MM.1S (cell line): ENCODE results near the gene CFAP298.
"Not testable (repeated sequence)": the region's sequence is repeated elsewhere in the genome, so short reads cannot be mapped to it uniquely, and the experiment has no call there.

Experiments
- DNase-seq: peaks from one replicate; pipeline ENCODE4 v3.0.0-alpha.2; 2015
- H2AFZ ChIP-seq: fragments of 300-600 bp; sonication (generic); 2 replicates; pipeline ENCODE4 v1.6.0; 2016; ENCODE audit warnings: antibody characterized with exemption, low read length
- H3F3A ChIP-seq: fragments of 300-600 bp; sonication (generic); 2 replicates; pipeline ENCODE4 v1.6.1; 2016; ENCODE audit warnings: mild to moderate bottlenecking, antibody characterized with exemption, low read length, moderate library complexity, mixed read lengths; ENCODE audit not compliant: insufficient read depth
- H3K27ac ChIP-seq: fragments of 300-600 bp; sonication (generic); 2 replicates; pipeline ENCODE4 v1.5.1; 2016; ENCODE audit warnings: mild to moderate bottlenecking, low read length
- H3K27me3 ChIP-seq: fragments of 300-600 bp; sonication (generic); replicated peaks from 2 replicates; pipeline ENCODE4 v1.6.0; 2016; ENCODE audit warnings: low read length; ENCODE audit not compliant: insufficient read depth
- H3K36me3 ChIP-seq: fragments of 300-600 bp; sonication (generic); replicated peaks from 2 replicates; pipeline ENCODE4 v1.6.1; 2016; ENCODE audit warnings: mild to moderate bottlenecking, low read length, mixed read lengths; ENCODE audit not compliant: insufficient read depth
- H3K4me1 ChIP-seq: fragments of 300-600 bp; sonication (generic); 2 replicates; pipeline ENCODE4 v1.6.1; 2016; ENCODE audit warnings: low read length, mixed read lengths
- H3K4me2 ChIP-seq: fragments of 300-600 bp; sonication (generic); 2 replicates; pipeline ENCODE4 v1.6.0; 2016; ENCODE audit warnings: low read depth, low read length
- H3K4me3 ChIP-seq: fragments of 300-600 bp; sonication (generic); 2 replicates; pipeline ENCODE4 v1.5.1; 2016; ENCODE audit warnings: low read length, mixed read lengths
- H3K79me2 ChIP-seq: fragments of 300-600 bp; sonication (generic); 2 replicates; pipeline ENCODE4 v1.6.1; 2016; ENCODE audit warnings: mixed run types, low read length, mixed read lengths
- H3K9ac ChIP-seq: fragments of 300-600 bp; sonication (generic); 2 replicates; pipeline ENCODE4 v1.6.1; 2016; ENCODE audit warnings: low read length, mixed read lengths
- H3K9me2 ChIP-seq: fragments of 300-600 bp; sonication (generic); replicated peaks from 2 replicates; pipeline ENCODE4 v1.6.1; 2016; ENCODE audit warnings: mild to moderate bottlenecking, low read length, mixed read lengths; ENCODE audit not compliant: insufficient read depth
- H3K9me3 ChIP-seq: fragments of 300-600 bp; sonication (generic); replicated peaks from 2 replicates; pipeline ENCODE4 v1.6.1; 2016; ENCODE audit warnings: mild to moderate bottlenecking, low read length, mixed read lengths; ENCODE audit not compliant: insufficient read depth
- H4K20me1 ChIP-seq: fragments of 300-600 bp; sonication (generic); 2 replicates; pipeline ENCODE4 v1.6.1; 2016; ENCODE audit warnings: mild to moderate bottlenecking, low read length, moderate library complexity, mixed read lengths; ENCODE audit not compliant: insufficient read depth
- EZH2 ChIP-seq: fragments of 300-600 bp; sonication (generic); optimal IDR thresholded peaks from 2 replicates; pipeline ENCODE3; 2017; ENCODE audit warnings: low read depth, mild to moderate bottlenecking, antibody characterized with exemption, low read length, mixed read lengths
- EZH2phosphoT487 ChIP-seq: fragments of 300-600 bp; sonication (generic); IDR thresholded peaks from 2 replicates; pipeline ENCODE4 v1.6.1; 2018; ENCODE audit warnings: antibody characterized with exemption, low read length
- TF ChIP-seq, protein P1 (sequence below): fragments of 300-600 bp; sonication (generic); IDR thresholded peaks from 2 replicates; pipeline ENCODE4 v1.5.1; 2016; ENCODE audit warnings: antibody characterized with exemption, low read length, mixed read lengths

CFAP298 gene

DNA sequence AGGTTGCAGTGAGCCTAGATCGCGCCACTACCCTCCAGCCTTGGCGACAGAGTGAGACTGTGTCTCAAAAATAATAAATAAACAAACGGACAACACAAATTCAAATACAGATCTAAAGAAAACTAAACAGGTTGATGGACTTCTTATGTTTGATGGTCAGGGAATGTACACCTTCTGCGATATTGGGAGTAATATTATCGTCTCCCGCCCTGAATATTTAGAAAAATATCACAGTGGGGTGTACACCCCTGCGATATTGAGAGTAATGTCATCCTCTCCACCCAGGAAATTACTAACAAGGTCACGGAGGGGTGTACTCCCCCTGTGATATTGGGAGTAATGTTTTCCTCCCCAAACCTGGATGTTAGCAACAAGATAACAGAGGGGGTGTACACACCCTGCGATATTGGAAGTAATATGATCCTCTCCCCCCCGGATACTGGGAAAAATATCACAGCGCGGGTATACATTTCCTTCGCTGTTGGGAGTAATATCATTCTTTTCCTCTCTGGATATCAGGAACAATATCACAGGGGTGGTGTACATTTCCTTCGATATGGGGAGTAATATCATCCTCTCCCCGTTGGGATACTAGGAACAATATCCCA is 1.4 kb upstream of the CFAP298 start:
- Histone ChIP-seq H2AFZ (peak overlapping the region; percentile 89), H3K4me1 (peaks cover 4% of the 10 kb centered on the region; the same call in 1 of the 2 replicates), H3F3A (peaks cover 12% of the 10 kb centered on the region), H3K27me3 (0 out of 2 replicates have a peak, but pooled peaks cover 3% of the 10 kb centered on the region), H3K4me2 (peak overlapping the region; percentile 78), H3K9ac (peak overlapping the region; percentile 80; the same call in 1 of the 2 replicates), H4K20me1 (no peaks in the 10 kb centered on the region), H3K79me2 (peaks cover 29% of the 10 kb centered on the region), H3K27ac (peak overlapping the region; percentile 78; the same call in 1 of the 2 replicates), H3K4me3 (peak overlapping the region; percentile 87), H3K9me3 (no peaks in the 10 kb centered on the region), H3K9me2 (no peaks in the 10 kb centered on the region), H3K36me3 (no peaks in the 10 kb centered on the region)
- no peak for DNase-seq
- TF ChIP-seq, protein P1, sequence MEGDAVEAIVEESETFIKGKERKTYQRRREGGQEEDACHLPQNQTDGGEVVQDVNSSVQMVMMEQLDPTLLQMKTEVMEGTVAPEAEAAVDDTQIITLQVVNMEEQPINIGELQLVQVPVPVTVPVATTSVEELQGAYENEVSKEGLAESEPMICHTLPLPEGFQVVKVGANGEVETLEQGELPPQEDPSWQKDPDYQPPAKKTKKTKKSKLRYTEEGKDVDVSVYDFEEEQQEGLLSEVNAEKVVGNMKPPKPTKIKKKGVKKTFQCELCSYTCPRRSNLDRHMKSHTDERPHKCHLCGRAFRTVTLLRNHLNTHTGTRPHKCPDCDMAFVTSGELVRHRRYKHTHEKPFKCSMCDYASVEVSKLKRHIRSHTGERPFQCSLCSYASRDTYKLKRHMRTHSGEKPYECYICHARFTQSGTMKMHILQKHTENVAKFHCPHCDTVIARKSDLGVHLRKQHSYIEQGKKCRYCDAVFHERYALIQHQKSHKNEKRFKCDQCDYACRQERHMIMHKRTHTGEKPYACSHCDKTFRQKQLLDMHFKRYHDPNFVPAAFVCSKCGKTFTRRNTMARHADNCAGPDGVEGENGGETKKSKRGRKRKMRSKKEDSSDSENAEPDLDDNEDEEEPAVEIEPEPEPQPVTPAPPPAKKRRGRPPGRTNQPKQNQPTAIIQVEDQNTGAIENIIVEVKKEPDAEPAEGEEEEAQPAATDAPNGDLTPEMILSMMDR = no peak
- TF ChIP-seq EZH2phosphoT487 = no peak
- no peak for TF ChIP-seq EZH2

DNA sequence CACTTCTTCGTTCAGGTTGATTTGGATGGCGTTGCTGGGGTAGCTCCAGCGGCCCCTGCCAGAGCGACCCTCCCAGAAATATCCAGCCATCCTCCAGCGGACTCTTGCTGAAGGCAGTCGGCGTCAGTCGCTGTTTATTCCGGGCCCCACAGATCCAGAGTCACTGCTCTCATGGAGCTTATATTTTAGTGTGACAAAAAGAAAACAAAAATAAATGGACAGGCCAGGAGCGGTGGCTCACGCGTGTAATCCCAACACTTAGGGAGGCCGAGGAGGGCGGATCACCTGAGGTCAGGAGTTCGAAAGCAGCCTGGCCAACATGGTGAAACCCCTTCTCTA is 791 bp upstream of the CFAP298 start:
- peak overlapping the region; percentile 89 for H2AFZ ChIP-seq
- no peaks in the 10 kb centered on the region for H3K9me3 ChIP-seq
- TF ChIP-seq EZH2 (no peak), EZH2phosphoT487 (no peak)
- TF ChIP-seq, protein P1 = no peak

DNA sequence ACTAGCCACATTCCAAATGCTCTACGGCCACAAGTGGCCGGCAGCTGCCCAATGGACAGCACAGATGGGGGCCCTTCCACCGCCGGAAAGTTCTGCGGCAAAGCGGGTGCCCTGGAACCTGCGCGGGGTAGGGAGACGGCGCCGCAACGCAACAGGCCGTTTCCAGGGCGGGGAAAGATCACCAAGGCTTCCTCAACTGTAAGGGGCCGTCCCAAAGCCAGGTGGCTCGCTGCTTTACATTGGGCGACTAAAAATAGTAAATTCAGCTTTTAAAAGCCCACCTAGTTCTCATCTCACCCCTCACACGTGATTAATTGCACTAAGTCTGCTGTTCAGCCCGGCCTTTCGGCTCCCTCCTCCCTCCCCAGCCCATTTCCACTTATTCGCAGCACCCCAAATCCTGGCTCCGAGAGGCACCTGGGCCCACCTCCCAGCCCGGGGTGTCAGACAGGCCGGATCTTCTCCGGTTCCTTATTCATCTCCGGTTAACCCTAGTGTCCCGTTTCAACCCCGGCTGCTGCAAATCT is 643 bp downstream of the CFAP298 start:
- TF ChIP-seq EZH2phosphoT487 (no peak), EZH2 (no peak)
- TF ChIP-seq, protein P1 = no peak
- peak overlapping the region; percentile 87 for H3K4me3 ChIP-seq

More for the DNA sequence above, 791 bp upstream of the CFAP298 start:
- H3F3A ChIP-seq = peaks cover 12% of the 10 kb centered on the region
- no peaks in the 10 kb centered on the region for H3K36me3 ChIP-seq
- DNase-seq = no peak
- H3K27ac ChIP-seq = peak overlapping the region; percentile 78
- H3K9ac ChIP-seq = peak overlapping the region; percentile 80
- no peaks in the 10 kb centered on the region for H3K9me2 ChIP-seq
- H3K4me1 ChIP-seq = peaks cover 4% of the 10 kb centered on the region; the same call in 1 of the 2 replicates
- H4K20me1 ChIP-seq = no peaks in the 10 kb centered on the region
- peak overlapping the region; percentile 78 for H3K4me2 ChIP-seq
- 0 out of 2 replicates have a peak, but pooled peaks cover 3% of the 10 kb centered on the region for H3K27me3 ChIP-seq
- H3K79me2 ChIP-seq = peaks cover 29% of the 10 kb centered on the region
- H3K4me3 ChIP-seq = peak overlapping the region; percentile 87

DNA sequence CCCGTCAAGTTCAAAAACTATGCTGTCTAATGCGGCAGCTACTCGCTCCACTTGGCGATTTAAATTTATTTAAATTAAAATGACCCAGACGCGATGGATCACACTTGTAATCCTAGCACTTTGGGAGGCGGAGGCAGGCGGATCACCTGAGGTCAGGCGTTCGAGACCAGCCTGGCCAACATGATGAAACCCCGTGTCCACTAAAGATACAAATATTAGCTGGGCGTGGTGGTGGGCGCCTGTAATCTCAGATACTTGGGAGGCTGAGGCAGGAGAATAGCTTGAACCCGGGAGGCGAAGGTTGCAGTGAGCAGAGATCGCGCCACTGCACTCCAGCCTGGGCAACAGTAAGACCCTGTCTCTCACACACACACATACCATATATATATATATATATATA is 1.2 kb downstream of the CFAP298 start:
- not testable (repeated sequence) for H3K27me3 ChIP-seq, H3K9me3 ChIP-seq, H3K9ac ChIP-seq, H3K36me3 ChIP-seq, H2AFZ ChIP-seq, H4K20me1 ChIP-seq, H3K9me2 ChIP-seq, DNase-seq, H3K4me3 ChIP-seq, H3K27ac ChIP-seq, H3K4me1 ChIP-seq
- peaks cover 34% of the 10 kb centered on the region for H3K79me2 ChIP-seq
- peak overlapping the region; percentile 40; the same call in 1 of the 2 replicates for H3K4me2 ChIP-seq
- H3F3A ChIP-seq = peaks cover 12% of the 10 kb centered on the region

More for the DNA sequence above, 643 bp downstream of the CFAP298 start:
- peaks cover 12% of the 10 kb centered on the region for H3F3A ChIP-seq
- peak overlapping the region; percentile 78 for H3K27ac ChIP-seq
- no peaks in the 10 kb centered on the region for H4K20me1 ChIP-seq
- DNase-seq = peak; percentile 71
- H3K9me2 ChIP-seq = no peaks in the 10 kb centered on the region
- H3K4me2 ChIP-seq = peak overlapping the region; percentile 78
- H2AFZ ChIP-seq = peak overlapping the region; percentile 89
- H3K9ac ChIP-seq = peak overlapping the region; percentile 80
- peaks cover 4% of the 10 kb centered on the region; the same call in 1 of the 2 replicates for H3K4me1 ChIP-seq
- H3K36me3 ChIP-seq = peaks cover 8% of the 10 kb centered on the region
- H3K79me2 ChIP-seq = peaks cover 32% of the 10 kb centered on the region
- no peaks in the 10 kb centered on the region for H3K9me3 ChIP-seq
- H3K27me3 ChIP-seq = 0 out of 2 replicates have a peak, but pooled peaks cover 3% of the 10 kb centered on the region
